DMS79 (cell line): Measurements from ENCODE around the gene GALNT8.
"Not testable (repeated sequence)": the region's sequence is repeated elsewhere in the genome, so short reads cannot be mapped to it uniquely, and the experiment has no call there.

Experiments used
- DNase-seq: peaks from one replicate; lab custom pipeline; 2025; lab: John Stamatoyannopoulos, UW

GALNT8 gene

GRCh38 chr12:4719821-4720636 is at the start of gene GALNT8:
Gene GALNT8 (plus strand): TSS chr12:4720400. CDS start chr12:4720678, 278 bp downstream.
- DNase-seq: no peak

- no peak for DNase-seq
Measured at GRCh38 chr12:4679711-4680110, 40.5 kb upstream of the GALNT8 start.

- DNase-seq: no peak
Measured at GRCh38 chr12:4681732-4682131, 38.5 kb upstream of the GALNT8 start.

GRCh38 chr12:4685317-4685716 is 34.9 kb upstream of the GALNT8 start:
- no peak for DNase-seq

GRCh38 chr12:4690760-4691159 is 29.4 kb upstream of the GALNT8 start:
- no peak for DNase-seq

GRCh38 chr12:4700621-4701026 is 19.6 kb upstream of the GALNT8 start:
- peak; percentile 76 for DNase-seq

- DNase-seq: no peak
Measured at GRCh38 chr12:4701395-4702190, 18.6 kb upstream of the GALNT8 start.

GRCh38 chr12:4703676-4704075 is 16.5 kb upstream of the GALNT8 start:
- DNase-seq: no peak

GRCh38 chr12:4705824-4706223 is 14.4 kb upstream of the GALNT8 start:
- DNase-seq: no peak

GRCh38 chr12:4707306-4707705 is 12.9 kb upstream of the GALNT8 start:
- no peak for DNase-seq

- DNase-seq: no peak
Measured at GRCh38 chr12:4710113-4710512, 10.1 kb upstream of the GALNT8 start.

GRCh38 chr12:4714879-4715278 is 5.3 kb upstream of the GALNT8 start:
- no peak for DNase-seq

- no peak for DNase-seq
Measured at GRCh38 chr12:4717806-4718205, 2.4 kb upstream of the GALNT8 start.

GRCh38 chr12:4720637-4720995 is 416 bp downstream of the GALNT8 start:
- no peak for DNase-seq

GRCh38 chr12:4721587-4721986 is 1.4 kb downstream of the GALNT8 start:
- DNase-seq: not testable (repeated sequence)

GRCh38 chr12:4723226-4723625 is 3.0 kb downstream of the GALNT8 start:
- no peak for DNase-seq

- no peak for DNase-seq
Measured at GRCh38 chr12:4725057-4725456, 4.9 kb downstream of the GALNT8 start.

- no peak for DNase-seq
Measured at GRCh38 chr12:4734625-4735340, 14.6 kb downstream of the GALNT8 start.

GRCh38 chr12:4736091-4736490 is 15.9 kb downstream of the GALNT8 start:
- no peak for DNase-seq

- no peak for DNase-seq
Measured at GRCh38 chr12:4738541-4738940, 18.3 kb downstream of the GALNT8 start.

- DNase-seq: no peak
Measured at GRCh38 chr12:4742416-4742970, 22.3 kb downstream of the GALNT8 start.

- no peak for DNase-seq
Measured at GRCh38 chr12:4743046-4743445, 22.8 kb downstream of the GALNT8 start.
